GM19452 (cell line): ENCODE data around the gene YWHAE.
"Not testable (repeated sequence)": the region's sequence is repeated elsewhere in the genome, so short reads cannot be mapped to it uniquely, and the experiment has no call there.

ENCODE experiments used
- ATAC-seq: cut with Tn5 transposase; IDR thresholded peaks from one replicate; pipeline ENCODE4 v1.9.1; 2021; ENCODE audit not compliant: unreplicated experiment

Gene YWHAE

DNA sequence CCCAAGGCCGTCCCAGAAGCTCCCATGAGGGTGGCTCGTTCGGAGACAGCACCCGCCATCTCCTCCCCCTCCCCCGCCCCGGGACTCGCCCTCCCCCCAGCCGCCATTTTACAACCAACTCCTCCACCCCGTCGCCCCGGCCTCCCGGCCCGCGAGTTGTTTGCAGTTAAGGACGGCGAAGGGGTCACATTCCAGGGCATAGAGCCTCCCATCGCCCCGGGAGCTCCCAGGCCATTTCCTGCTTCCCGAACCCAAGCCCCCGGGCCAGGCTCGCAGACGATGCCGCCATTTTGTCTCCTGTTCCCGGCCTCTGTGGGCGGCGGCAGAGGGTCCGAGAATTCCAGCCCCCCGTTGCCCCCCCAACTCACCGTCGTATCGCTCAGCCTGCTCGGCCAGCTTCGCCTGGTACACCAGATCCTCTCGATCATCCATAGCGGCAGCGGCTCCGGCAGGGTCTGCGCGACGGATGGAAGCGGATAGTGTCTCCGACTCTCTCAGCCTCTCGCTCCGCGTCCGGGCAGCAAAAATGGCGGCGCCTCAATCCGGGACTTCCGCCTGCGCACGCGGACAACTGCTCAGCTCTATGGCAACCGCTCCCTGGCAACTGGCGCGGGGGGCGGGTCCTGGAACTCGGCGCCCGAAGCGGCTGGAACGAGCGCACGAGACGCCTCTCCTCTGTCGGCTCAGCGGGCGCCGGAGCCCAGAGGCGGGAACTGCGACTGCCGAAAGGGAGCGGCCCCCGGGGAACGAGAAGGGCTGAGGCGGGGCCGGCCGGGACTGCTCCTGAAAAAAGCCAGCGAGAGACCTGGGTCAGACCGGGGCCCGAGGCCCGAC is at the start of gene YWHAE:
Gene YWHAE (minus strand): TSS at position 544 of the 834 bp plus-strand sequence. CDS start 112 bp downstream, at position 432.
- ATAC-seq, result peak; percentile 90

- ATAC-seq, result no peak
These were observed 49.5 kb upstream of the YWHAE start for GRCh38 chr17:1449412-1449967.

GRCh38 chr17:1447052-1447451 is 47.0 kb upstream of the YWHAE start:
- ATAC-seq, result no peak

- no peak for ATAC-seq
These were observed 46.2 kb upstream of the YWHAE start for GRCh38 chr17:1446201-1446600.

DNA sequence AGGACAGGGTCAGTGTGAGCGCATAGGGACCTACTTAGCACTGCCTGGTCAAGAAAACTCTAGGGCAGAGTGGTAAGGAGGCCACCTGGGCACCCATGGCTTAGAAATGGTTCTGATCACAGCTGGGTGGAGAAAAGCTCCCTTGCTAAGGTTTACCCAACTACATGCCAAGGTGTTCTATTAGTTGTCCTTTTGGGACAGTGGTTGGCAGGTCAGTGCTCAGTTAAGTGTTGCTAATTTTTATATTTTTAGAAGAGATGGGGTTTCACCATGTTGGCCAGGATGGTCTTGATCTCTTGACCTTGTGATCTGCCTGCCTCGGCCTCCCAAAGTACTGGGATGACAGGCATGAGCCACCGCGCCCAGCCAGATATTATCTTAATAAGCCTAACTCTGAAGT is 45.7 kb upstream of the YWHAE start:
- not testable (repeated sequence) for ATAC-seq

GRCh38 chr17:1442721-1443120 is 42.7 kb upstream of the YWHAE start:
- ATAC-seq, result not testable (repeated sequence)

- no peak for ATAC-seq
These were observed 42.2 kb upstream of the YWHAE start for GRCh38 chr17:1442187-1442586.

- ATAC-seq, result no peak
These were observed 40.9 kb upstream of the YWHAE start for GRCh38 chr17:1440921-1441320.

DNA sequence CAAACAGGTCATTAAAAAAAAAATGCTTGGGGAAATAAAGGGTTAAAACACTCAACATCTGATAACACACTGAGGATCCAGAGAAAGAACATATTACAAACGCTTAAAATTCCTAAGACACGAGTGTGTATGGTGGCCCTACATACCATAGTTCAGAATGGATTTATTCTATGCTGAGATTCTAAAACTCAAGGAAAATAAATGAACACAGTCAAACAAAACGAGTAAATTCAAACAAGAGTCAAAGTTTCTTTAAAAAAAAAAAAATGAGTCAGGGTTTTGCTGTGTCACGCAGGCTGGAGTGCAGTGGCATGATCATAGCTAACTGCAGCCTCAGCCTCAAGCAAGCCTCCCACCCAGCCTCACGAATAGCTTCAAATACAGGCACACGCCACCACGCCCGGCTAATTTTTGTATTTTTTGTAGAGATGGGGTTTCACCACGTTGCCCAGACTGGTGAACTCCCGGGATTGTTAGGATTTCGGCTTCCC is 38.6 kb upstream of the YWHAE start:
- no peak for ATAC-seq

DNA sequence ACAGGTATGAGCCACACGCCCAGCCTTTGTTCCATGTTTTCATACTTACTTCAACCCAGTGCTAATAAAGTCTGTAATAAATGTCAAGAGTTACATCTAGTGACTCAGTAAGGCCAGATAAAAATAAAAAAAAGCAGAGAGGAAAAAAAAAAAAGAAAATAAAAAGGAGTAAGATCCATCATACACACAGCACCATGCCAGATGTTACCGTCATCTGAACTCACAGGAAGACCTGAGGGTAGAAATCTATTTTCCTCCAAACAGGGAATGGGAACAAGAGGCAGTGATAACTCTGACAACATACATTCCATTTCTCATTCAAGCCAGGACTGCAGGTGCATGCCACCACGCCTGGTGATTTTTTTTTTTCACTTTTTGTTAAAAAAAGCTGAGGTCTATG is 35.3 kb upstream of the YWHAE start:
- ATAC-seq, result no peak

GRCh38 chr17:1434150-1434549 is 34.1 kb upstream of the YWHAE start:
- ATAC-seq, result no peak

DNA sequence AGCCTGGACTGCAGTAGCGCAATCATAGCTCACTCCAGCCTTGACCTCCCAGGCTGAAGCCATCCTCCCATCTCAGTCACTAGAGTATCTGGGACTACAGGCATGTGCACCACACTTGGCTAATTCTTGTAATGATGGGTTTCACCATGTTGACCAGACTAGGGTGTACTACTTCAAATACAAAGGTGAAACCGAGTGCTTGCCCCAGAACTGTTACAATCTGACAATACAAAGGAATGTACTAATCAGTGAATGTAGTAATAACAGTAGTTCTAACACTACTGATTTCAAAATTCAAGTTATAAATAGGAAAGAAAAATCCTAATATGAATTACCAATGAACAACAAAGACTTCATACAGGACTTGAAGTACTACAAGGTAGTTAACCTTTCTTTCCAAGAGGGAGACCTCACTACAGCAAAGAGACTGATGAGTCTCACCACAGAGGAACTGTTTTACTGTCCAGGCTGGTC is 31.6 kb upstream of the YWHAE start:
- no peak for ATAC-seq

DNA sequence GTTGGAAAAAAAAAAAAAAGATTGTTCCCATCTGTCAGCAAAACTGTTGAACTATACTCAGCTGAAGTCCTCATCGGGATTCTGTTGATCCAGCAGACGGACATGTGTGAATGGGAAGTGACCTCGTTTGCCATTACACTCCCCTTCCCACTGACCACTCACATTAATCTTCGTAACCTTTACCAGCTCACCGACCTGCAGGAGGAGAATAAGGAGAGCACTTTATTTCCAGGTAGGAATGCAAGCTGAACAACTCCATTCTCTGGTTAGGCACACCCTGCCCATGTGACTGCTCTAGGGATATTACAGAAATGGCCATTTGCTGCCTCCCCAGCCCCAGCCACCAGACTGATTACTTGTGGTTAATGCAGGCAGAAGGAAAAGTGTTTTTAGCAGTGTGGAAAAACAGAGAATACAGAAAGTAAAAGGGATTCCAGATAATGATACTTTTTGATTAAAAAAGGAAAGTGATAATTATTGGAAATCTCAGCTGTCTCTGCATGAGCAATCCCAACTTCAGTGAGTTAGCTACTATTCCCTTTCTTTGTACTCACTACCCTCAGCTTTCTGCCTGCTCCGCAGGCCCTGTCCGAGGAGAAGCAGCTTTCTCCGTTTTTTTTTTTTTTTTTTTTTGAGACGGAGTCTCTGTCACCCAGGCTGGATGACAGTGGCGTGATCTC is 23.6 kb upstream of the YWHAE start:
- no peak for ATAC-seq

DNA sequence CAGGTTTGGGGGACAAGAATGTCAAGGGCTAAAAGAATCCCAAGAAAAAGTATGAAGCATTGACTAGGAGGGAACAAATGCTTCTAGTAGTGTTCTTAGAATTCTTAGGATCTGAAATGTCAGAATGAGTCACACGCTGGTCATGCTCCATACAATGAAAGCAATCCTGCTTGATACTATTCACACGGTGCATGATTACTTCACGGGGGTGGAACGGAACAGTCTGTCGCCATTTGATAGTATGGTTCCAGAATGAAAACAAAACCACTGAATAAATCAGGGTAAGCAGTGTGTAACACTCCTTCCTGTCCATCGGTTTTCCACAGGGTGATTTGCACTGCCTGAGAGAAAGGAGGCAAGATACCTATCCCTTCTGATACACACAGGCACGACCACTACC is 22.9 kb upstream of the YWHAE start:
- no peak for ATAC-seq

- ATAC-seq, result no peak
These were observed 21.4 kb upstream of the YWHAE start for GRCh38 chr17:1421470-1421869.

- no peak for ATAC-seq
These were observed 21.0 kb upstream of the YWHAE start for GRCh38 chr17:1420981-1421380.

- ATAC-seq, result no peak
These were observed 20.1 kb upstream of the YWHAE start for GRCh38 chr17:1420163-1420562.

GRCh38 chr17:1418476-1418875 is 18.5 kb upstream of the YWHAE start:
- ATAC-seq, result not testable (repeated sequence)

DNA sequence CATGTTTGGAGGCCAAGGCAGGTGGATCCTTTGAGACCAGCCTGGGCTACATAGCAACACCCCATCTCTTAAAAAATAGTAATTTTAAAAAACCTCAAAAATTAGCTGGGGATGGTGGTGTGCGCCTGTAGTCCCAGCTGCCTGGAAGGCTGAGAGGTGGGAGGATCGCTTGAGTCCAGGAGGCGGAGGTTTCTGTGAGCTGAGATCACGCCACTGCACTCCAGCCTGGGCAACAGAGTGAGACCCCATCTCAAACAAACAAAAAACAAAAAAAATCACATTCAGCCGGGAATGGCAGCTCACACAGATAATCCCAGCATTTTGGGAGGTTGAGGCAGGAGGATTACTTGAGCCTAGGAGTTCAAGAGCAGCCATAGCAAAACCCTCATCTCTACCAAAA is 16.4 kb upstream of the YWHAE start:
- no peak for ATAC-seq

GRCh38 chr17:1414634-1415033 is 14.6 kb upstream of the YWHAE start:
- no peak for ATAC-seq

- ATAC-seq, result no peak
These were observed 14.1 kb upstream of the YWHAE start for GRCh38 chr17:1414001-1414574.
